Testis (tissue), 2 donors: Measurements from ENCODE around the gene FBXL20.

Source experiments
- CTCF ChIP-seq, 3 experiments: fragments of 450-650 bp in 2 of 3; fragments of 200-600 bp in 1 of 3; sonication (generic) in 1 of 3; IDR thresholded peaks; one replicate each; pipeline ENCODE4 v1.5.1; 2016 to 2019; ENCODE audit warnings: antibody characterized with exemption in 3 of 3, mild to moderate bottlenecking in 2 of 3, moderate library complexity in 1 of 3
- POLR2A ChIP-seq: fragments of 450-650 bp; IDR thresholded peaks from one replicate; pipeline ENCODE4 v1.6.1; 2017; ENCODE audit warnings: antibody characterized with exemption, mild to moderate bottlenecking, moderate library complexity

DNA sequence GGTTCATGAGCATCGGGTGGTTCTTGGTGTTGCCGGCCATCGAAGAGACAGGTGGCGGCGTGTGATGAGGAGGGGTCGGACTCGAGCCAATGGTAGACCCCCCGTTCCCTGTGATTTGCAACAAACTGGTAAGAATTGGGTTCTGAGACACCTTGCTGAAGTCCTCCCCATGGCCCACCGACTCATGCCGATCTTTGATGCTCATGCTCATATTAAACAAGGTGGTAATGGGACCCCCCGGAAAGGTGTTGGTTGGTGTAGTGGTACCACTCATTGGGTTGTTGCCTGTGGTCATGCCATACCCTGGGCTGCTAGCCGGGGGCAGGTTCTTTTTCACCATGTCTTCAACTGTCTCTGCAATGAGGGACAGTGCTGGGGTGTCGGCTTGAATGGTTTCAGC, 8.9 kb upstream of the FBXL20 start:
- no peak for TF ChIP-seq CTCF (IDR thresholded peaks at IDR 0.05)
- TF ChIP-seq POLR2A = no peak
